ENCODE measurements around the gene RPS2. TPM values are rescaled to one million over a fixed set of nuclear protein-coding genes. Genes with fewer than 3 reads are reported as not detected.

Gene RPS2
- polyA plus RNA-seq, 1 of the 3 experiments (the other 2 are of a cell fraction): 6,384 TPM

DNA sequence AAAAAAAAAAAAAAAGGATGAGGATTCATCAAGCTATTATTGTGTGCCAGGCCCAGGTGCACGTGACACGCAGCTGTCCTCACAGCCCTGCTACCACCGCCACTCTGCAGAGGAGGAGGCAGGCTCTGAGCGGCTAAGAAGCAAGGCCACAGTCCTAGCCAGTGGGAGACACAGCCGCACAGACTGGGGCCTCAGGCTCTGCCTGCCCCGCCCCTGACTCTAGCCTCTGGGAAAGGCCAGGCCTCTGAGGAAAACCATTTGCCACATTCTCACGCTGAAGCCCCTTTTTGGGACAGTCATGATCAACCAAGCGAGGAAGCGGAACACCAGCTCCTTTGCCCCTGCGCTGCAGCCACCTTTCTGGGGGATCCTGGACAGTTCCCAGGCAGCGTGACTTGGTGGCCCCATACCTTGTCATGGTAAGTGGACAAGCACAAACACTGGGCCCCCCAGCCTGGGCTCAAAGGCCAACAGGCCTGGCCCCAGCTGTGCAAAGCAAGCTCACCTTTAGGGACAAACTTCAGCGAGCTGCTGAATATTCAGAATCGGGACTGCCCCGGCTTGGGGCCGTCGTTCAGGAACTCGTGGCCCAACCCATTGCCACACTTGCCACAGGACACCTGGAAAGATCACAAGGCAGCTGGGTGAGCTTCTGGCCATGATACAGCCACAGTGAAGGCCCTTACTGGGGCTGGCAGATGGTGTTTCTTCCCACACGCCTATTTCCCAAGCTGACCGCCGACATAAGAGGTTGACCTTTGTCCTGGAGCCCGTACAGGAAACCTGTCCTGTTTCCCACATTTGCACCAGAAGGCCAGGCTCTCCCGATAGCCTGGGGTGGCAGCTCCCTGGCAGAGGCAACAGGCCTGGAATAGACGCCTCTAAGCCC, 24.1 kb downstream of the RPS2 start:
- ChIA-PET CTCF (interaction anchor here (0.9 to 2.8 kb wide), 6 partner anchors 9 to 166 kb away, joined by 3 to 18 read pairs (median 6); no protein-coding TSS in a partner anchor), POLR2A (interaction anchor here (0.6 to 1.3 kb wide), 5 partner anchors 13 to 24 kb away, joined by 3 to 7 read pairs (median 5); partner anchors contain the start of genes NDUFB10 and RPS2)
- Histone ChIP-seq H4K20me1 (ENCODE audit: insufficient read depth) (no peaks in the 10 kb centered on the region), H3K9me2 (no peaks in the 10 kb centered on the region), H3K4me2 (no peak overlapping the region), H3F3A (replicated peaks; ENCODE audit: insufficient read depth) (no peaks in the 10 kb centered on the region), H3K79me2 (ENCODE audit: insufficient read depth) (no peaks in the 10 kb centered on the region), H3K27ac (ENCODE audit: low read depth in 2 of 2, low read length in 1 of 2) (no peak overlapping the region), H3K9ac (no peak overlapping the region), H3K36me3 (replicated peaks in 1 of 2; ENCODE audit: control insufficient read depth in 1 of 2, insufficient read depth in 2 of 2, low read length in 1 of 2) (peaks cover 4 to 14% of the 10 kb centered on the region in 2 experiments), H3K4me3 (ENCODE audit: low read depth in 2 of 2, low read length in 1 of 2) (no peak overlapping the region), H3K27me3 (ENCODE audit: insufficient read depth) (no peaks in the 10 kb centered on the region), H2AFZ (ENCODE audit: low read depth) (no peak overlapping the region), H3K9me3 (no peaks in the 10 kb centered on the region), H3K4me1 (ENCODE audit: control insufficient read depth in 1 of 2, insufficient read depth in 2 of 2, low read depth in 1 of 2, low read length in 1 of 2) (peaks cover 0 to 10% of the 10 kb centered on the region in 2 experiments; a peak in 2 of 4 replicates)
- TF ChIP-seq, protein P1, sequence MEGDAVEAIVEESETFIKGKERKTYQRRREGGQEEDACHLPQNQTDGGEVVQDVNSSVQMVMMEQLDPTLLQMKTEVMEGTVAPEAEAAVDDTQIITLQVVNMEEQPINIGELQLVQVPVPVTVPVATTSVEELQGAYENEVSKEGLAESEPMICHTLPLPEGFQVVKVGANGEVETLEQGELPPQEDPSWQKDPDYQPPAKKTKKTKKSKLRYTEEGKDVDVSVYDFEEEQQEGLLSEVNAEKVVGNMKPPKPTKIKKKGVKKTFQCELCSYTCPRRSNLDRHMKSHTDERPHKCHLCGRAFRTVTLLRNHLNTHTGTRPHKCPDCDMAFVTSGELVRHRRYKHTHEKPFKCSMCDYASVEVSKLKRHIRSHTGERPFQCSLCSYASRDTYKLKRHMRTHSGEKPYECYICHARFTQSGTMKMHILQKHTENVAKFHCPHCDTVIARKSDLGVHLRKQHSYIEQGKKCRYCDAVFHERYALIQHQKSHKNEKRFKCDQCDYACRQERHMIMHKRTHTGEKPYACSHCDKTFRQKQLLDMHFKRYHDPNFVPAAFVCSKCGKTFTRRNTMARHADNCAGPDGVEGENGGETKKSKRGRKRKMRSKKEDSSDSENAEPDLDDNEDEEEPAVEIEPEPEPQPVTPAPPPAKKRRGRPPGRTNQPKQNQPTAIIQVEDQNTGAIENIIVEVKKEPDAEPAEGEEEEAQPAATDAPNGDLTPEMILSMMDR (IDR thresholded peaks at IDR 0.05): no peak
- TF ChIP-seq NRF1 (IDR thresholded peaks at IDR 0.05; ENCODE audit: low read depth, low read length) (no peak), TCF12 (IDR thresholded peaks at IDR 0.05) (no peak), NFIC (IDR thresholded peaks at IDR 0.05; ENCODE audit: borderline replicate concordance) (no peak), EZH2phosphoT487 (IDR thresholded peaks at IDR 0.05; ENCODE audit: borderline replicate concordance, low read depth) (no peak), JUND (IDR thresholded peaks at IDR 0.05) (no peak), MEF2A (IDR thresholded peaks at IDR 0.05; ENCODE audit: borderline replicate concordance, low read depth) (no peak), CHD2 (IDR thresholded peaks at IDR 0.05; ENCODE audit: low read length, partially characterized antibody) (no peak), EP300 (IDR thresholded peaks at IDR 0.05; ENCODE audit: borderline replicate concordance in 1 of 2, low read depth in 1 of 2, low read length in 1 of 2) (no peak), MXI1 (IDR thresholded peaks at IDR 0.05; ENCODE audit: low read depth, low read length) (no peak), SMC3 (IDR thresholded peaks at IDR 0.05; ENCODE audit: low read depth, low read length) (no peak), GATA2 (CRISPR knock-in tag; IDR thresholded peaks at IDR 0.05) (no peak), FOXJ3 (CRISPR knock-in tag; IDR thresholded peaks at IDR 0.05) (no peak), RCOR1 (IDR thresholded peaks at IDR 0.05; ENCODE audit: low read length) (no peak)
- TF ChIP-seq, protein P2, sequence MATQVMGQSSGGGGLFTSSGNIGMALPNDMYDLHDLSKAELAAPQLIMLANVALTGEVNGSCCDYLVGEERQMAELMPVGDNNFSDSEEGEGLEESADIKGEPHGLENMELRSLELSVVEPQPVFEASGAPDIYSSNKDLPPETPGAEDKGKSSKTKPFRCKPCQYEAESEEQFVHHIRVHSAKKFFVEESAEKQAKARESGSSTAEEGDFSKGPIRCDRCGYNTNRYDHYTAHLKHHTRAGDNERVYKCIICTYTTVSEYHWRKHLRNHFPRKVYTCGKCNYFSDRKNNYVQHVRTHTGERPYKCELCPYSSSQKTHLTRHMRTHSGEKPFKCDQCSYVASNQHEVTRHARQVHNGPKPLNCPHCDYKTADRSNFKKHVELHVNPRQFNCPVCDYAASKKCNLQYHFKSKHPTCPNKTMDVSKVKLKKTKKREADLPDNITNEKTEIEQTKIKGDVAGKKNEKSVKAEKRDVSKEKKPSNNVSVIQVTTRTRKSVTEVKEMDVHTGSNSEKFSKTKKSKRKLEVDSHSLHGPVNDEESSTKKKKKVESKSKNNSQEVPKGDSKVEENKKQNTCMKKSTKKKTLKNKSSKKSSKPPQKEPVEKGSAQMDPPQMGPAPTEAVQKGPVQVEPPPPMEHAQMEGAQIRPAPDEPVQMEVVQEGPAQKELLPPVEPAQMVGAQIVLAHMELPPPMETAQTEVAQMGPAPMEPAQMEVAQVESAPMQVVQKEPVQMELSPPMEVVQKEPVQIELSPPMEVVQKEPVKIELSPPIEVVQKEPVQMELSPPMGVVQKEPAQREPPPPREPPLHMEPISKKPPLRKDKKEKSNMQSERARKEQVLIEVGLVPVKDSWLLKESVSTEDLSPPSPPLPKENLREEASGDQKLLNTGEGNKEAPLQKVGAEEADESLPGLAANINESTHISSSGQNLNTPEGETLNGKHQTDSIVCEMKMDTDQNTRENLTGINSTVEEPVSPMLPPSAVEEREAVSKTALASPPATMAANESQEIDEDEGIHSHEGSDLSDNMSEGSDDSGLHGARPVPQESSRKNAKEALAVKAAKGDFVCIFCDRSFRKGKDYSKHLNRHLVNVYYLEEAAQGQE (IDR thresholded peaks at IDR 0.05; ENCODE audit: low read depth, low read length): no peak
- TF ChIP-seq, protein P3, sequence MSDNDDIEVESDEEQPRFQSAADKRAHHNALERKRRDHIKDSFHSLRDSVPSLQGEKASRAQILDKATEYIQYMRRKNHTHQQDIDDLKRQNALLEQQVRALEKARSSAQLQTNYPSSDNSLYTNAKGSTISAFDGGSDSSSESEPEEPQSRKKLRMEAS (IDR thresholded peaks at IDR 0.05; ENCODE audit: low read depth): no peak
- TF ChIP-seq, protein P4, sequence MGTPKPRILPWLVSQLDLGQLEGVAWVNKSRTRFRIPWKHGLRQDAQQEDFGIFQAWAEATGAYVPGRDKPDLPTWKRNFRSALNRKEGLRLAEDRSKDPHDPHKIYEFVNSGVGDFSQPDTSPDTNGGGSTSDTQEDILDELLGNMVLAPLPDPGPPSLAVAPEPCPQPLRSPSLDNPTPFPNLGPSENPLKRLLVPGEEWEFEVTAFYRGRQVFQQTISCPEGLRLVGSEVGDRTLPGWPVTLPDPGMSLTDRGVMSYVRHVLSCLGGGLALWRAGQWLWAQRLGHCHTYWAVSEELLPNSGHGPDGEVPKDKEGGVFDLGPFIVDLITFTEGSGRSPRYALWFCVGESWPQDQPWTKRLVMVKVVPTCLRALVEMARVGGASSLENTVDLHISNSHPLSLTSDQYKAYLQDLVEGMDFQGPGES (IDR thresholded peaks at IDR 0.05; ENCODE audit: low read depth, low read length): no peak
- TF ChIP-seq, protein P5, sequence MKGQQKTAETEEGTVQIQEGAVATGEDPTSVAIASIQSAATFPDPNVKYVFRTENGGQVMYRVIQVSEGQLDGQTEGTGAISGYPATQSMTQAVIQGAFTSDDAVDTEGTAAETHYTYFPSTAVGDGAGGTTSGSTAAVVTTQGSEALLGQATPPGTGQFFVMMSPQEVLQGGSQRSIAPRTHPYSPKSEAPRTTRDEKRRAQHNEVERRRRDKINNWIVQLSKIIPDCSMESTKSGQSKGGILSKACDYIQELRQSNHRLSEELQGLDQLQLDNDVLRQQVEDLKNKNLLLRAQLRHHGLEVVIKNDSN (IDR thresholded peaks at IDR 0.05; ENCODE audit: borderline replicate concordance, low read depth): no peak
- TF ChIP-seq, protein P6, sequence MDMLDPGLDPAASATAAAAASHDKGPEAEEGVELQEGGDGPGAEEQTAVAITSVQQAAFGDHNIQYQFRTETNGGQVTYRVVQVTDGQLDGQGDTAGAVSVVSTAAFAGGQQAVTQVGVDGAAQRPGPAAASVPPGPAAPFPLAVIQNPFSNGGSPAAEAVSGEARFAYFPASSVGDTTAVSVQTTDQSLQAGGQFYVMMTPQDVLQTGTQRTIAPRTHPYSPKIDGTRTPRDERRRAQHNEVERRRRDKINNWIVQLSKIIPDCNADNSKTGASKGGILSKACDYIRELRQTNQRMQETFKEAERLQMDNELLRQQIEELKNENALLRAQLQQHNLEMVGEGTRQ (IDR thresholded peaks at IDR 0.05; ENCODE audit: borderline replicate concordance, low read depth, low read length): no peak
- TF ChIP-seq, protein P7, sequence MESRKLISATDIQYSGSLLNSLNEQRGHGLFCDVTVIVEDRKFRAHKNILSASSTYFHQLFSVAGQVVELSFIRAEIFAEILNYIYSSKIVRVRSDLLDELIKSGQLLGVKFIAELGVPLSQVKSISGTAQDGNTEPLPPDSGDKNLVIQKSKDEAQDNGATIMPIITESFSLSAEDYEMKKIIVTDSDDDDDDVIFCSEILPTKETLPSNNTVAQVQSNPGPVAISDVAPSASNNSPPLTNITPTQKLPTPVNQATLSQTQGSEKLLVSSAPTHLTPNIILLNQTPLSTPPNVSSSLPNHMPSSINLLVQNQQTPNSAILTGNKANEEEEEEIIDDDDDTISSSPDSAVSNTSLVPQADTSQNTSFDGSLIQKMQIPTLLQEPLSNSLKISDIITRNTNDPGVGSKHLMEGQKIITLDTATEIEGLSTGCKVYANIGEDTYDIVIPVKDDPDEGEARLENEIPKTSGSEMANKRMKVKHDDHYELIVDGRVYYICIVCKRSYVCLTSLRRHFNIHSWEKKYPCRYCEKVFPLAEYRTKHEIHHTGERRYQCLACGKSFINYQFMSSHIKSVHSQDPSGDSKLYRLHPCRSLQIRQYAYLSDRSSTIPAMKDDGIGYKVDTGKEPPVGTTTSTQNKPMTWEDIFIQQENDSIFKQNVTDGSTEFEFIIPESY (IDR thresholded peaks at IDR 0.05; ENCODE audit: borderline replicate concordance, low read depth): no peak
- 92% methylated on average over 13 of the region's 23 CpGs for WGBS (ENCODE audit: low lambda C conversion rate)
- DNase-seq: no peak
